Large intestine (tissue), 3 donors: ENCODE results near the gene PIBF1. TPM values are rescaled to one million over a fixed set of nuclear protein-coding genes. Genes with fewer than 3 reads are reported as not detected.

Source experiments
- DNase-seq, 2 donors: peaks; one replicate each; pipeline versions ENCODE4 v3.0.0 to v3.0.0-alpha.2; 2013
- H3K27ac ChIP-seq: one replicate; pipeline ENCODE4 v1.5.1; 2013; ENCODE audit warnings: low read length
- H3K27me3 ChIP-seq: 2 replicates; pipeline ENCODE4 v1.6.1; 2013; ENCODE audit warnings: low read length; ENCODE audit not compliant: control insufficient read depth, insufficient read depth
- H3K36me3 ChIP-seq: 2 replicates; pipeline ENCODE4 v1.6.1; 2013; ENCODE audit warnings: low read length; ENCODE audit not compliant: control insufficient read depth, insufficient read depth
- H3K4me1 ChIP-seq: one replicate; pipeline ENCODE4 v1.6.1; 2013; ENCODE audit warnings: low read length; ENCODE audit not compliant: control insufficient read depth, insufficient read depth
- H3K4me3 ChIP-seq: one replicate; pipeline ENCODE4 v1.5.1; 2013; ENCODE audit warnings: low read length
- H3K9me3 ChIP-seq: one replicate; pipeline ENCODE4 v1.6.1; 2013; ENCODE audit warnings: mild to moderate bottlenecking, low read depth, low read length, moderate library complexity; ENCODE audit not compliant: control insufficient read depth
- WGBS: methylation state at CpG from one replicate; pipeline ENCODE4 v1.1.5; 2013; ENCODE audit warnings: low lambda C conversion rate; ENCODE audit not compliant: insufficient coverage; 5-methylcytosine and 5-hydroxymethylcytosine counted together
- polyA plus RNA-seq: library from polyadenylated mRNA; unstranded; fragments of 120-200 nt; gene quantifications from one replicate; pipeline ENCODE4 v1.2.1, GENCODE V29; 2013

Gene PIBF1
- polyA plus RNA-seq, 1 donor: 18.4 TPM

GRCh38 chr13:72851678-72852014 lies 69.7 kb downstream of the PIBF1 start:
- DNase-seq: no peak
- no peaks in the 10 kb centered on the region for H3K4me1 ChIP-seq
- no peak overlapping the region for H3K4me3 ChIP-seq
- H3K27ac ChIP-seq: no peak overlapping the region
- peaks cover 20% of the 10 kb centered on the region for H3K36me3 ChIP-seq
- H3K27me3 ChIP-seq: no peaks in the 10 kb centered on the region
- H3K9me3 ChIP-seq: peaks cover 6% of the 10 kb centered on the region
- no CpG with 5 or more reads among the region's 3 CpGs for WGBS

- WGBS: no CpG with 5 or more reads among the region's 12 CpGs
- DNase-seq: no peak
- Histone ChIP-seq H3K27me3 (no peaks in the 10 kb centered on the region), H3K4me3 (no peak overlapping the region), H3K4me1 (no peaks in the 10 kb centered on the region), H3K36me3 (peaks cover 18% of the 10 kb centered on the region), H3K9me3 (peaks cover 6% of the 10 kb centered on the region), H3K27ac (no peak overlapping the region)
Measured at GRCh38 chr13:72852207-72852606, 70.3 kb downstream of the PIBF1 start.

GRCh38 chr13:72853000-72853399 lies 71.1 kb downstream of the PIBF1 start:
- H3K36me3 ChIP-seq: peaks cover 16% of the 10 kb centered on the region
- H3K4me3 ChIP-seq: no peak overlapping the region
- H3K4me1 ChIP-seq: no peaks in the 10 kb centered on the region
- peaks cover 6% of the 10 kb centered on the region for H3K9me3 ChIP-seq
- no CpG with 5 or more reads among the region's 1 CpG for WGBS
- H3K27me3 ChIP-seq: no peaks in the 10 kb centered on the region
- H3K27ac ChIP-seq: no peak overlapping the region
- DNase-seq: peak in 1 of 2 donors; percentile 9

GRCh38 chr13:72864142-72865011 lies 82.4 kb downstream of the PIBF1 start:
- H3K4me1 ChIP-seq: no peaks in the 10 kb centered on the region
- DNase-seq: no peak
- H3K36me3 ChIP-seq: peaks cover 6% of the 10 kb centered on the region
- H3K27ac ChIP-seq: no peak overlapping the region
- H3K9me3 ChIP-seq: no peaks in the 10 kb centered on the region
- no peaks in the 10 kb centered on the region for H3K27me3 ChIP-seq
- H3K4me3 ChIP-seq: no peak overlapping the region
- WGBS: 97% methylated on average over 5 of the region's 9 CpGs

GRCh38 chr13:72868229-72868628 lies 86.3 kb downstream of the PIBF1 start:
- H3K36me3 ChIP-seq: peaks cover 6% of the 10 kb centered on the region
- WGBS: no CpG with 5 or more reads among the region's 1 CpG
- H3K27ac ChIP-seq: no peak overlapping the region
- H3K4me1 ChIP-seq: no peaks in the 10 kb centered on the region
- DNase-seq: no peak
- H3K9me3 ChIP-seq: no peaks in the 10 kb centered on the region
- H3K4me3 ChIP-seq: no peak overlapping the region
- no peaks in the 10 kb centered on the region for H3K27me3 ChIP-seq

- no peak overlapping the region for H3K4me3 ChIP-seq
- H3K9me3 ChIP-seq: no peaks in the 10 kb centered on the region
- no peaks in the 10 kb centered on the region for H3K27me3 ChIP-seq
- DNase-seq: no peak
- H3K36me3 ChIP-seq: peaks cover 4% of the 10 kb centered on the region
- WGBS: 92% methylated on average over 2 of the region's 2 CpGs
- no peak overlapping the region for H3K27ac ChIP-seq
- no peaks in the 10 kb centered on the region for H3K4me1 ChIP-seq
Measured at GRCh38 chr13:72875233-72875632, 93.3 kb downstream of the PIBF1 start.

- Histone ChIP-seq H3K27ac (no peak overlapping the region), H3K36me3 (peaks cover 4% of the 10 kb centered on the region), H3K27me3 (no peaks in the 10 kb centered on the region), H3K9me3 (peaks cover 3% of the 10 kb centered on the region), H3K4me1 (no peaks in the 10 kb centered on the region), H3K4me3 (no peak overlapping the region)
- WGBS: 100% methylated on average over 1 of the region's 2 CpGs
- no peak for DNase-seq
Measured at GRCh38 chr13:72884101-72884500, 102.2 kb downstream of the PIBF1 start.

GRCh38 chr13:72886272-72887067 lies 104.5 kb downstream of the PIBF1 start:
- no peaks in the 10 kb centered on the region for H3K27me3 ChIP-seq
- DNase-seq: no peak
- H3K4me1 ChIP-seq: no peaks in the 10 kb centered on the region
- WGBS: 92% methylated on average over 4 of the region's 5 CpGs
- H3K36me3 ChIP-seq: no peaks in the 10 kb centered on the region
- H3K4me3 ChIP-seq: no peak overlapping the region
- H3K27ac ChIP-seq: no peak overlapping the region
- peaks cover 3% of the 10 kb centered on the region for H3K9me3 ChIP-seq

- Histone ChIP-seq H3K9me3 (no peaks in the 10 kb centered on the region), H3K27me3 (no peaks in the 10 kb centered on the region), H3K4me3 (no peak overlapping the region), H3K27ac (no peak overlapping the region), H3K36me3 (no peaks in the 10 kb centered on the region), H3K4me1 (no peaks in the 10 kb centered on the region)
- WGBS: no CpG with 5 or more reads among the region's 1 CpG
- DNase-seq: no peak
Measured at GRCh38 chr13:72889495-72889894, 107.6 kb downstream of the PIBF1 start.

GRCh38 chr13:72890546-72890945 lies 108.6 kb downstream of the PIBF1 start:
- WGBS: 94% methylated on average over 2 of the region's 2 CpGs
- no peaks in the 10 kb centered on the region for H3K9me3 ChIP-seq
- DNase-seq: no peak
- H3K4me3 ChIP-seq: no peak overlapping the region
- H3K27me3 ChIP-seq: no peaks in the 10 kb centered on the region
- no peak overlapping the region for H3K27ac ChIP-seq
- H3K36me3 ChIP-seq: peaks cover 3% of the 10 kb centered on the region
- no peaks in the 10 kb centered on the region for H3K4me1 ChIP-seq
